NCI-H1436 treated with DMSO at 0.1 percent for 48 hours (cell line): Measurements from ENCODE around the gene RASAL2.
"Not testable (repeated sequence)": the region's sequence is repeated elsewhere in the genome, so short reads cannot be mapped to it uniquely, and the experiment has no call there.

ENCODE experiments used
- DNase-seq: peaks from one replicate; lab custom pipeline; 2025; lab: John Stamatoyannopoulos, UW

Gene RASAL2

GRCh38 chr1:178237121-178237520 lies 143.2 kb downstream of the RASAL2 start:
- DNase-seq, result no peak

DNA sequence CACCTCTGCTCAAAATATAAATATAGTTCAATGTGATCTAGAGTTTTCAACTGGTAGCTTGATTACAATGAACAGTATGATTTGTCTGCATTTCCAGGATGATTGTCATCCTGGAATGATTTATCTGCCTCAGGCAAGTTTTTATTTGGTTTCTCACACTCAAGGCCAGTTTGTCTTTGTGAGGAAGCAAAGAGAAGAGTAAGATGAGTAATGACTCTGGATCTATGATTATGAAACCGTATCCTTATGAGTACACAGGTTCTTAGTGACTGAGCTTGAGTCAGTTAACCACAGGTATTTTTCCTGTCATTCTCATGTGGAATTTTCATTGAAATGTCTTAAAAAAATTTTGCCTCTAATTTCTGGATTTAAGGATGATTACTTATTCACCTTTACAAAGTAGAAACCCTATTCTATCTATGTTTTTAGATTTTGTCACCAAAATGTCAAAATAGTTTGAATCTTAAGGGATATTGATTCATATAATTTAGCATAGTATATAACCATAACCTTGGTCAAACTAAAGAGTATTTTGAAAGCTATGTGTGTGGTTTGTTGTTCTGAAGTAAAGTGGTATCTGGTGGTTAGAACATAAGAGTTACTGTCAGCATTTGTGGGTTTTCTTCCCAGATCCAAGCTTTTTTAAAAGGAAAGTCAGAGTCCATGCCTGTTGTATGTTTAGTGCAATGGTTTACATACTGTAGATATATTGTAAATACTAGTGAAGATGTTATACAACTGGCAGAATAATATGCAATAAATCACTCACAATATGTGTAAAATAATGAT lies 145.0 kb downstream of the RASAL2 start:
- no peak for DNase-seq

GRCh38 chr1:178241057-178241456 lies 147.2 kb downstream of the RASAL2 start:
- DNase-seq, result no peak

- DNase-seq, result no peak
Measured at GRCh38 chr1:178241837-178242236, 147.9 kb downstream of the RASAL2 start.

DNA sequence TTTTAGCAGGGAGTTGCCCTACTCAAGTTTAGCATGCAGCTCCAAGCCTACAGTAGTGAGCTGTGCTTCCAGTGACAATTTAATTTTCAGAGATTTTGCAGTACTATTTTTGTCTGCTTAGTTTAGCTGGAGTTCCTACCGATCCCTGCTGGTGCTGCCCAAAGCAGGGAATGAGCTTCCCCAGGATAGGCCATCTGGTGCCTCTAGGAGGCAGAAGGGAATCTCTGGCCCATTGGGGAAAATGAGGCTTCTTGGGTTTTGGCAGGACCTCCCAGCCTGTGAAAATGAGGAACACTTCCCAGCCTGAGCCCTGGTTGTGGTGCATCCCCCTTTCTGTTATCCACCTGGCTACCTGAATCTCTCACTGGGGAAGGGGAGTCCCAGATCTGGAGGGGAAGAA lies 149.2 kb downstream of the RASAL2 start:
- DNase-seq, result no peak

GRCh38 chr1:178243890-178244289 lies 150.0 kb downstream of the RASAL2 start:
- DNase-seq, result no peak

DNA sequence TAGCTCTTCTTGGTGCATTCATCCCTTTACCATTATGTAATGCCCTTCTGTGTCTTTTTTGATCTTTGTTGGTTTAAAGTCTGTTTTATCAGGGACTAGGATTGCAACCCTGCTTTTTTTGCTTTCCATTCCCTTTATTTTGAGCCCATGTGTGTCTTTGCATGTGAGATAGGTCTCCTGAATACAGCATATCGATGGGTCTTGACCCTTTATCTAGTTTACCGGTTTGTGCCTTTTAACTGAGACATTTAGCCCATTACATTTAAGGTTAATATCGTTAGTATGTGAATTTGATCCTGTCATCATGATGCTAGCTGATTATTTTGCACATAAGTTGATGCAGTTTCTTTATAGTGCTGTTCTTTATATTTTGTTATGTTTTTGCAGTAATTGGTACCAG lies 154.4 kb downstream of the RASAL2 start:
- DNase-seq, result not testable (repeated sequence)

DNA sequence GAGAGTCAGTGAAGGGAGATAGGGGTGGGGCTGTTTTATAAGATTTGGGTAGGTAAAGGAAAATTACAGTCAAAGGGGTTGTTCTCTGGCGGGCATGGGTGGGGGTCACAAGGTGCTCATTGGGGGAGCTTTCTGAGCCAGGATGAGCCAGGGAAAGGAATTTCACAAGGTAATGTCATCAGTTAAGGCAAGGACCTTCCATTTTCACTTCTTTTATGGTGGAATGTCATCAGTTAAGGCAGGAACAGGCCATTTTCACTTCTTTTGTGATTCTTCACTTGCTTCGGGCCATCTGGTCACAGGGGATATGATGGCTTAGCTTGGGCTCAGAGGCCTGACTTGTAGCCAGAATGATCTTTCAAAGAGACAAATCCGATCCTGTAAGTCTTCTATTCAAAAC lies 159.7 kb downstream of the RASAL2 start:
- DNase-seq, result not testable (repeated sequence)

GRCh38 chr1:178254433-178254832 lies 160.5 kb downstream of the RASAL2 start:
- no peak for DNase-seq

DNA sequence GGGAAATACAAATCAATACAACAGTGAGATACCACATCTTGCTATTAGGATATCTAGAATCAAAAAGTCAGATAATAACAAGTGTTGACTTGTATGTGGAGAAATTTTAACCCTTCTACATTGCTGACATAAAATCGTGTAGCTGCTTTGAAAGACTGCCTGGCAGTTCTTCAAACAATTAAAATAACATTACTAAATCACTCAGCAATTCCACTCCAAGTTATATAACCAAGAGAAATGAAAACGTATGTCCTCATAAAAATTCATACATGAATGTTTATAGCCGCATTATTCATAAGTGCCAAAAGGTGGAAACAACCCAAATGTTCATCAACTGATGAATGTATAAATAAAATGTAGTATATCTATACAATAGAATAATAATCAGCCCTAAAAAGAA lies 164.6 kb downstream of the RASAL2 start:
- no peak for DNase-seq

DNA sequence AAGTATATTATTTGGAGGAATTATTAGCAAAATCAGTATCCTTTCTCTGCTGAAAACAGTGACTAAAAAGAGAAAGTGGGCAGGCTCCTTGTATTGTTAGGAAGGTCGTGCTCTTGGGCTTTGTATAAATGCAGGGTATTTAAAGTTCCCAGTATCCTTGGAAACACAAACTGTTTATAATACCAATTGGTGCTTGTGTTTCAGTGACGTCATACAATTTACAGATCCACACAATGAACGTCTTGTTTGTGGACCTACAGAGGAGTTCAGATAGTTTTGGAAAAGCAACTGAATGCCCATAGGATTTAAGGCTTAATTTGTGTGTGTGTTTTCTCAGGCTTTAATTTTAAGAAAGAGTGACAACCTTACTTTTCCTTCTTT lies 168.2 kb downstream of the RASAL2 start:
- DNase-seq, result no peak

- no peak for DNase-seq
Measured at GRCh38 chr1:178263341-178263740, 169.4 kb downstream of the RASAL2 start.

DNA sequence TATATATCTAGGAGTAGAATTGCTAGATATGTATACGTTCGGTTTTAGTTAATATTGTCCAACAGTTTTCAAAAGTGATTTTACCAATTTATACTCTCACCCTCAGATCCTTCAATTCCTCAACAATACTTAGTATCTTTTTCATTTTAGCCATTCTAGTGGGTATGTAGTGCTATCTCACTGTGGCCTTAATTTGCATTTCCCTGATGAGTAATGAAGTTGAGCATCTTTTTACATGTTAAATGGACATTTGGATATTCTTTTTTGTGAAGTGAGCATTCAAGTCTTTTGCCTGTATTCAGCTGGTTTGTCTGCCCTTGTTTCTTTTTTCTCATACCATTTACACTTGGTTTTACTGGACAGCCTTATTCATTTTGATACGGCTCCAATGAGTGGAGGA lies 172.2 kb downstream of the RASAL2 start:
- no peak for DNase-seq

DNA sequence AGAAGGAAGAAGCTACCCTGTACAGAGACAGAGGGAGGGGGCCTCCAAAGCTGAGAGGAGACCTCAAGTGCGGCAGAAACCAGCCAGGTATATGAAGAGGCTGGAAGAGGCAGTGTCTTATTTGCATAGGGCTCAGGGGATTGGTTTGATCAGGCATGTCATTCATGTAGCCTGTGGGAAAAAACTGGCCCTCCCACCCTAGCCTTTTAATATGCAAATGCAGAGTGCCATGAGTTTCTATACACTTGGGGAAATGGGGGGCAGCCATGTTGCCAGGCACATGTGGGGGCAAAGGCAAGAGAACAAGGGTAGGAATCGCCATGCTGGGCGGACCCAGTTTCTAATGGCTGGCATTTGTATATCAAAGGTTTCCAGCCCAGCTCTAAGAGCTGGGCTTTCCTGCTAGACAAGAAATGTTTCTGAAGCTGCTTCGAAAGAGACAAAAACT lies 172.7 kb downstream of the RASAL2 start:
- no peak for DNase-seq

GRCh38 chr1:178267646-178268094 lies 173.8 kb downstream of the RASAL2 start:
- DNase-seq, result no peak

DNA sequence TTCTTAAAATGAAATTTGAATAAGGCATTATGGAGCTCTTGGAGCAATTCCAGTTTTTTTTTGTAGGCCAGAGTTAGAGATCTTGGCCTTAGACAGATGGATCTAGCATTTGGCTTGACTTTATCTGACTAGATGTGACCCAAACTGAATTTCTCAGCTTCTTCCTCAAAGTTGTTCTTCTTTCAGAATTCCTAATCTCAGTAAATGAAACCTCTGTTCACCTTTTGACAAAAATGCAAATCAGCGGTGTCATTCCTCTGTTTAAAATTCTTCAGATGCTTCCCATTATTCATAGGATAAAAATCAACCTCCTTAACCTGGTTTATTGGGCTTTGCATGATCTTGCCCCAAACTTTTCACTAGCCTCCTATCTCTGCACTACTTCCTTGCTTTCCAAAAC lies 177.6 kb downstream of the RASAL2 start:
- no peak for DNase-seq

DNA sequence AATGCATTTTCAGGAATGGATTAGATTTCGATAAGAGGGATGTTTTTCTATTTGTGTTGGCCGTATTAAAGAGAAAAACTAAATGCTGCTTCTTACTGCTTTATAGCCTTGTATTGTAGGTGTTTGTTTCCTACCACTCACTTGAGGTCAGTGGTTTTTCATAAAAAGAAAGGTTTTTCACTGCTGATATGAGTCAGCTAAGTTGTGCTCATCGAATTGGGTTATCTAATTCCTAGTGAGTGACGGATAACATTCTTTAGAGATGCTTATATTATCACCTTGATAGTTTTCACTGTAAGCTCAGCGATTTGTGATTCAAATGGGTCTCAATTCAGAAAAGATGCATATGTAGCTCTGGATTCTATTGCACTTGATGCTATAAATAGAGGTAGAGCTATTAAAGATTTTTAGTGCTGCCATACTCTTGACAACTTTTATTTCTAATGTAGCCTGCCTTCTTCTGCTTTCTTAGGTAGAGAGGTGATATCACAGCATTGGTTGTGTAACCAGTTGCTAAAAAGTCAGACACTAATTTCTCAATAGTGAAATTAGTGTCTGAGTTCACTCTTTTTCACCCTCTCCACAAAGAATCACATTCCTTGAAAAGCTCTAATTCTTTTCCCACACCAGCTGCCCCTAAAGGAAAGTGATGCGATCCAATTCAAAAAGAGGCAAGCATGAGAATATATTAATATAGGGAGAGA lies 180.0 kb downstream of the RASAL2 start:
- no peak for DNase-seq

- DNase-seq, result no peak
Measured at GRCh38 chr1:178275049-178275448, 181.1 kb downstream of the RASAL2 start.

GRCh38 chr1:178275553-178275952 lies 181.6 kb downstream of the RASAL2 start:
- no peak for DNase-seq

DNA sequence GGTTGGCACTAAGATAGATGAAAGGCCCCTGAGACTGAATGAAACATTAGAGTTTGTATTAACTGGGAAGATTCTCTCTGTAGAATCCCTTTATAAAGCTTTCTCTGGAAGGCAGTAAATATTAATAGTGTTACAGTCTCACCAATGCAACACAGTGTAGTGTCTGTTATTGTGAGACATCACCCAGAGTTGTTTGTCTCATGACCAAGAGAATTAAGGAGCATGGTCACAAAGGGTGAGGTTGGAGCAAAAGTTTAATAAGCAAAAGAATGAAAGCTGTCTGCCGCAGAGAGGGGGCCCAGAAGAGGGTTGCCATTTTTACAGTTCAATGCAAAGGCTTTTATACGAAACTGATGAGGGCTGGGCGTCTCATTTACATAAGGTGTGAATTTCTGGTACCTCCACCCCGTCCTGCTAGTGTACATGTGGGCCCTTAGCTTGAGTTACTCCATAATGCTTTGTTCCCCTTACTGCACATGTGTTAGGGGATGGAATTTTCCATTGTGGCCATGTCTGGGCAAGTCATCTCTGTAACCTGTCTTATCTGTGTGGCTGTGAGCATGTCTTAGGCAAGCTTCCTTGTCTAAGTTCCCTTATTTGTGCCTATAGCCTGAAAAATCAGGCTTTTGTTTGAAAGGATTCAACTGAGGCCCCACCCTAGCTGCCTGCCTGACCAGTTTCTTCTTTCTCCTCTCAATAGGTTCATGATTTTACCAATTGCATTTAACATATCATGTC lies 184.1 kb downstream of the RASAL2 start:
- DNase-seq, result no peak

GRCh38 chr1:178278916-178279686 lies 185.2 kb downstream of the RASAL2 start:
- no peak for DNase-seq

DNA sequence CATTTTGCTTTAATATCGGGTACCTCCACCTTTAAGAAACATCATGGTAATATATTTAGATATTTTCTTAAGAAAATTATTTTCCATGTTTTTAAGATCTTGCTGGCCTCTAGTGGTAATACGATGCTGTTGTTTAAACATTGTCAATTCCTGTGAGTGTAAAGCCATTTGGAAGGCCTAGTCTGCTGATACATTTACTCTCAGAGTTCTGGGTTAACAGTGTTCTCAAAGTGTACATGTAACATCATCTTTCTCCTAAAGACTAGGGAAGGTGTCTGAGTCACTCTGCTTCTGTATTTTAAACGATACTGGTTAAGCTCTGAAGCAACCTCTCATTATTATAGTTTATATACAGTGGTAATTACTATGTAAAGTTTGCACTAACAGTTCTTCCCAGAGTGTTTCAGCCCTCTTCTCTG lies 189.1 kb downstream of the RASAL2 start:
- DNase-seq, result no peak
